ENCODE measurements around the gene SLC8A2. TPM values are rescaled to one million over a fixed set of nuclear protein-coding genes. Genes with fewer than 3 reads are reported as not detected.

Gene SLC8A2
- total and polyA plus RNA-seq, 2 experiments from 2014 or later, result 0.99 to 3.7 TPM

- no peak for DNase-seq (ENCODE audit: low read depth in 1 of 2, low spot score in 1 of 2)
- no peaks in the 10 kb centered on the region for H3K36me3 ChIP-seq
- peak overlapping the region; percentile 80 for H3K27ac ChIP-seq
- no peaks in the 10 kb centered on the region for H3K27me3 ChIP-seq
- TF ChIP-seq, protein P1, sequence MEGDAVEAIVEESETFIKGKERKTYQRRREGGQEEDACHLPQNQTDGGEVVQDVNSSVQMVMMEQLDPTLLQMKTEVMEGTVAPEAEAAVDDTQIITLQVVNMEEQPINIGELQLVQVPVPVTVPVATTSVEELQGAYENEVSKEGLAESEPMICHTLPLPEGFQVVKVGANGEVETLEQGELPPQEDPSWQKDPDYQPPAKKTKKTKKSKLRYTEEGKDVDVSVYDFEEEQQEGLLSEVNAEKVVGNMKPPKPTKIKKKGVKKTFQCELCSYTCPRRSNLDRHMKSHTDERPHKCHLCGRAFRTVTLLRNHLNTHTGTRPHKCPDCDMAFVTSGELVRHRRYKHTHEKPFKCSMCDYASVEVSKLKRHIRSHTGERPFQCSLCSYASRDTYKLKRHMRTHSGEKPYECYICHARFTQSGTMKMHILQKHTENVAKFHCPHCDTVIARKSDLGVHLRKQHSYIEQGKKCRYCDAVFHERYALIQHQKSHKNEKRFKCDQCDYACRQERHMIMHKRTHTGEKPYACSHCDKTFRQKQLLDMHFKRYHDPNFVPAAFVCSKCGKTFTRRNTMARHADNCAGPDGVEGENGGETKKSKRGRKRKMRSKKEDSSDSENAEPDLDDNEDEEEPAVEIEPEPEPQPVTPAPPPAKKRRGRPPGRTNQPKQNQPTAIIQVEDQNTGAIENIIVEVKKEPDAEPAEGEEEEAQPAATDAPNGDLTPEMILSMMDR (IDR thresholded peaks at IDR 0.05; ENCODE audit: low read depth, low read length), result no peak
- no peak overlapping the region for H3K4me3 ChIP-seq
- H3K9me3 ChIP-seq (ENCODE audit: low read depth), result no peaks in the 10 kb centered on the region
- H3K4me1 ChIP-seq (ENCODE audit: low read depth), result no peaks in the 10 kb centered on the region
Observed at GRCh38 chr19:47507924-47508553, 36.3 kb upstream of the SLC8A2 start.

GRCh38 chr19:47507012-47507411, 35.3 kb upstream of the SLC8A2 start:
- Histone ChIP-seq H3K27ac (peak overlapping the region; percentile 80), H3K9me3 (ENCODE audit: low read depth) (no peaks in the 10 kb centered on the region), H3K4me3 (no peak overlapping the region), H3K36me3 (no peaks in the 10 kb centered on the region), H3K27me3 (no peaks in the 10 kb centered on the region), H3K4me1 (ENCODE audit: low read depth) (no peaks in the 10 kb centered on the region)
- peak in 1 of 2 donors; percentile 32 for DNase-seq (ENCODE audit: low read depth in 1 of 2, low spot score in 1 of 2)
- TF ChIP-seq, protein P1 (IDR thresholded peaks at IDR 0.05; ENCODE audit: low read depth, low read length), result no peak

GRCh38 chr19:47506459-47506858, 34.8 kb upstream of the SLC8A2 start:
- no peak for DNase-seq (ENCODE audit: low read depth in 1 of 2, low spot score in 1 of 2)
- peak overlapping the region; percentile 80 for H3K27ac ChIP-seq
- no peaks in the 10 kb centered on the region for H3K27me3 ChIP-seq
- H3K4me3 ChIP-seq, result no peak overlapping the region
- TF ChIP-seq, protein P1 (IDR thresholded peaks at IDR 0.05; ENCODE audit: low read depth, low read length), result no peak
- no peaks in the 10 kb centered on the region for H3K9me3 ChIP-seq (ENCODE audit: low read depth)
- H3K4me1 ChIP-seq (ENCODE audit: low read depth), result no peaks in the 10 kb centered on the region
- H3K36me3 ChIP-seq, result no peaks in the 10 kb centered on the region

- DNase-seq (ENCODE audit: low read depth in 1 of 2, low spot score in 1 of 2), result no peak
- TF ChIP-seq, protein P1 (IDR thresholded peaks at IDR 0.05; ENCODE audit: low read depth, low read length), result no peak
- H3K4me3 ChIP-seq, result no peak overlapping the region
- no peaks in the 10 kb centered on the region for H3K9me3 ChIP-seq (ENCODE audit: low read depth)
- H3K27me3 ChIP-seq, result no peaks in the 10 kb centered on the region
- H3K4me1 ChIP-seq (ENCODE audit: low read depth), result no peaks in the 10 kb centered on the region
- no peaks in the 10 kb centered on the region for H3K36me3 ChIP-seq
- H3K27ac ChIP-seq, result no peak overlapping the region
Observed at GRCh38 chr19:47505506-47505905, 33.8 kb upstream of the SLC8A2 start.

GRCh38 chr19:47503826-47504150, 32.1 kb upstream of the SLC8A2 start:
- TF ChIP-seq, protein P1 (IDR thresholded peaks at IDR 0.05; ENCODE audit: low read depth, low read length), result no peak
- H3K9me3 ChIP-seq (ENCODE audit: low read depth), result no peaks in the 10 kb centered on the region
- no peaks in the 10 kb centered on the region for H3K36me3 ChIP-seq
- no peak overlapping the region for H3K27ac ChIP-seq
- no peak for DNase-seq (ENCODE audit: low read depth in 1 of 2, low spot score in 1 of 2)
- H3K4me3 ChIP-seq, result no peak overlapping the region
- H3K27me3 ChIP-seq, result no peaks in the 10 kb centered on the region
- no peaks in the 10 kb centered on the region for H3K4me1 ChIP-seq (ENCODE audit: low read depth)

Measured in cardiac muscle cell (in vitro differentiated cells and primary cell).